Activated T-helper 17 cell treated with anti-CD3 and anti-CD28 coated beads, Interleukin-2, amount 50 U/mL, for 72 hours (primary cell): ENCODE measurements around the gene FSIP1. TPM values are rescaled to one million over a fixed set of nuclear protein-coding genes. Genes with fewer than 3 reads are reported as not detected.

Experiments
- ATAC-seq: fragments of 150-1000 bp; cut with Tn5 transposase; replicated peaks from 2 replicates; pipeline ENCODE4 v1.10.0; 2021; ENCODE audit warnings: mild to moderate bottlenecking, moderate library complexity
- H3K27ac Mint-ChIP-seq: one replicate; pipeline ENCODE4 v1.8.0; 2022; ENCODE audit warnings: mixed read lengths
- H3K27me3 Mint-ChIP-seq: one replicate; pipeline ENCODE4 v1.8.0; 2022; ENCODE audit warnings: mixed read lengths
- H3K36me3 Mint-ChIP-seq: one replicate; pipeline ENCODE4 v1.8.0; 2022; ENCODE audit warnings: low read depth, mild to moderate bottlenecking, mixed read lengths
- H3K4me1 Mint-ChIP-seq: one replicate; pipeline ENCODE4 v1.8.0; 2022; ENCODE audit warnings: mixed read lengths
- H3K4me3 Mint-ChIP-seq: one replicate; pipeline ENCODE4 v1.8.0; 2022; ENCODE audit warnings: mild to moderate bottlenecking, mixed read lengths
- H3K9me3 Mint-ChIP-seq: one replicate; pipeline ENCODE4 v1.8.0; 2022; ENCODE audit warnings: mixed read lengths
- total RNA-seq, 2 donors: library from RNA; stranded (reverse); gene quantifications; one replicate each; pipeline ENCODE4 v1.2.3, GENCODE V29; 2022

Gene FSIP1
- total RNA-seq, 2 donors from 2014 or later = 0.32 to 0.34 TPM

DNA sequence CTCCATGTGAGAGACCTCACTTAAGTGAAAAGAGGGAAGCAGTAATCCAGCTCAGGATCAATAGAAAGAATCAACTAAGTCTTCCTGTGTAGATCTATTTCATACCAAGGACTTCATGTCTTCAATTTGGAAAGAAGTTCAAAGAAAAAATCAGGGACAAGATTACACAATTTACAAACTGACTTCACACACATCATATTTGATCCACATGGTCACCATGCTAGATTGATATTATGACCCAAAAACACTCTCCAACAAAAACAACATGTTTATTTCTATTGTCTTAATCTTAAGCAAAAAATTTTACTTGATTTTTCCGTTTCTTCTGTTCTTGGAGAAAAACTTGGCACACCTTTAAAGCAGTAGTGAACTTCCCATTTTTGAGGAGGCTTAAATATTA, 125.5 kb downstream of the FSIP1 start:
- Mint-ChIP-seq H3K4me3 (no peak overlapping the region), H3K4me1 (no peaks in the 10 kb centered on the region), H3K9me3 (no peaks in the 10 kb centered on the region), H3K27me3 (no peaks in the 10 kb centered on the region), H3K36me3 (no peaks in the 10 kb centered on the region), H3K27ac (no peak overlapping the region)
- no peak for ATAC-seq

DNA sequence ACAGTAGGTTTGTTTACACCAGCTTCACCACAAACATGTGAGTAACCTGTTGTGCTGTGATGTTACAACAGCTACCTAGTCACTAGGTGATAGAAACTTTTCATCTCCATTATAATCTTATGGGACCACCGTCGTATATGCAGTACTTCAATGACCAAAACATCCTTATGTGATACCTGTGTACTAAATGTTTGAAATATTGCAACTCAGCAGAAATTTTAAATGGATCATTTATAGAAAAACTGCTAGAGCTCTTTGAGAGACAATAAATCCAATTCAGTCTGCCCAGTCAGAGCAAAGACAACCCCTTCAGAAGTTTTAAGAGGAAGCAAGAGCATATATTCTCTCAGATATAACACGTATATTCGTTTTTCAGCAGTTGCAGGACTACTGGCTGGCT, 128.3 kb downstream of the FSIP1 start:
- Mint-ChIP-seq H3K27ac (no peak overlapping the region), H3K4me3 (no peak overlapping the region), H3K4me1 (no peaks in the 10 kb centered on the region), H3K27me3 (no peaks in the 10 kb centered on the region), H3K36me3 (no peaks in the 10 kb centered on the region), H3K9me3 (no peaks in the 10 kb centered on the region)
- no peak for ATAC-seq

DNA sequence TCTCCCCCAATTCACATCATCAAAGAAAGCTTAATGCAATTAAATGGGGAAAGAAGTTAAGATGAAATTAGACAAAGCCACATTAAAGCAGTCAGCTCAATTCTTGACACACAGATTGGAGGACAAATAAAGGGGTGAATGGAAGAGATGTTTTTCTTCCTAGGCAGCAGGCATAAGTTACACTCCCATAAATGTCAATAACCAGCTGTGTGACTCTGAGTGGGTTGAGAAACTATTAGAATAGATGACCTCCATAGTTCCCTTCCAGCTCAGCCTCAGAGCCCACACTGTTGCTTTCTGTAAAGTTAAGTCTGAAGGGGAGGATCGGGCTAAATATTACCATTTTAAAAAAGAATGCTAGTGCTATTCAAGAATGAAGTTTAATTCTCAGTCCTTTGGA, 130.8 kb downstream of the FSIP1 start:
- Mint-ChIP-seq H3K4me1 (no peaks in the 10 kb centered on the region), H3K27me3 (no peaks in the 10 kb centered on the region), H3K9me3 (no peaks in the 10 kb centered on the region), H3K27ac (no peak overlapping the region), H3K36me3 (no peaks in the 10 kb centered on the region), H3K4me3 (no peak overlapping the region)
- ATAC-seq = no peak

DNA sequence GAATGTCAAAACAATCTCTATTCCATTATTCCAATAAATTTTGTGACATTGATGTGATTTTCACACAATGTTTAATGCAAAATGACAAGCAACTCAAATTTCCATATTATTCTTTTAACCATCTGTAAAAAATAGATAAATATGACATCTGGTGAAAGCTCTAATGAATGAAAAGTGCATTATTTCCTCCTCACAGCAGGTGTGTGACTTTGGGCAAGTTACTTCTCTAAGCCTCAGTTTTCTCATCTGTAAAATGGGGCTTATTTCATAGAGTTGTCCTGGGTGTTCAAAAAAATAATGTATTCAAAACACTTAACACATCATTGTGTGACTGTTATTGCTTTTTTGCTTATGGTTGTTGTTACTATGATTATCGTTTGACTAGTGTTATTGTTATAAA, 131.3 kb downstream of the FSIP1 start:
- ATAC-seq = no peak
- H3K4me3 Mint-ChIP-seq = no peak overlapping the region
- H3K27me3 Mint-ChIP-seq = no peaks in the 10 kb centered on the region
- H3K36me3 Mint-ChIP-seq = no peaks in the 10 kb centered on the region
- H3K9me3 Mint-ChIP-seq = no peaks in the 10 kb centered on the region
- no peak overlapping the region for H3K27ac Mint-ChIP-seq
- H3K4me1 Mint-ChIP-seq = no peaks in the 10 kb centered on the region

DNA sequence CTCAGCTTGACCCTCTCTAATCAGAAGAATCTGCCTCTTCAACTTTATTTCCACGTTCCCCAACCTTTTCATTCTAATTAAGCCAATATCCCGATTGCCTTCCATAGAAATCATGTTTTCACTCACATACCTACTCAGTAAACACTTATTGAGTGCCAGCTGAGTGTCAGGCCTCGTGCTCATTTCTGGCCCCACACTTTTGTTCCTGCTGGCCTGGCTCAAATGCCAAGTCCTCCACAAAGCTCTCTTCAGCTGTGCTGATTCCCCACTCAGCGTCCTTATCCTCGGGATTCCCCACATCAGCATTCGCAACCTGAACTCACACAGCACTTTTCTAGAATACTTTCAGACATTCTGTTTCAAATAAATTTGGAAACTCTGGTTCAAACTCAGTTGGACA, 132.9 kb downstream of the FSIP1 start:
- H3K27me3 Mint-ChIP-seq = no peaks in the 10 kb centered on the region
- no peaks in the 10 kb centered on the region for H3K4me1 Mint-ChIP-seq
- no peak overlapping the region for H3K4me3 Mint-ChIP-seq
- H3K27ac Mint-ChIP-seq = no peak overlapping the region
- H3K9me3 Mint-ChIP-seq = no peaks in the 10 kb centered on the region
- ATAC-seq = no peak
- no peaks in the 10 kb centered on the region for H3K36me3 Mint-ChIP-seq

DNA sequence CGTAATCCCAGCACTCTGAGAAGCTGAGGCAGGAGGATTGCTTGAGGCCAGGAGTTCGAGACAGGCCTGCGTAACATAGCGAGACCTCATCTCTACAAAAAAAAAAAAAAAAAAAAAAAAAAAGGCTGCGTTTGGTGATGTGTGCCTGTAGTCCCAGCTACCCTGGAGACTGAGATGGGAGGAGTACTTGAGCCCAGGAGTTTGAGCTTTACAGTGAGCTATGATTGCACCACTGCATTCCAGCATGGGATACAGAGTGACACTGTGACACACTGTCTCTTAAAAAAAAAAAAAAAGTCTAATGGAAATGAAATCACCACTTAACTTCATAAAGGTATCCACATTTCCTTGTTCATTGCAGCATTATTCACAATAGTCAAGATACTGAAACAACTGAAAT, 136.2 kb downstream of the FSIP1 start:
- Mint-ChIP-seq H3K4me3 (no peak overlapping the region), H3K27ac (no peak overlapping the region), H3K27me3 (no peaks in the 10 kb centered on the region), H3K9me3 (no peaks in the 10 kb centered on the region), H3K36me3 (peaks cover 2% of the 10 kb centered on the region), H3K4me1 (peaks cover 15% of the 10 kb centered on the region)
- ATAC-seq = no peak

DNA sequence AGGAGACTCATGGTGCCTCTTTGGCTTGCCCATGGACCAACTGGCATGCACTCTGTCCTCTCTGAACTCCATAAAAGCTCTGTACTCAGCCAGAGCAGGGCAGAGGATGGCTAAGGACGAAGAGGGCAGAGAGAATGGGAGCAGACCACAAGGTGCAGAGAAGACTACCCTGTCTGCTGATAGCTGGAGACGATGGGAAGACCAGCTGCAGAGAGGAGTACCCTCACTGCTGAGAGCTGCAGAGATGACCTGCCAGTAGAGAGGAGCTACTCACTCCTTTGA, 136.7 kb downstream of the FSIP1 start:
- H3K27me3 Mint-ChIP-seq = no peaks in the 10 kb centered on the region
- H3K36me3 Mint-ChIP-seq = peaks cover 4% of the 10 kb centered on the region
- no peak overlapping the region for H3K4me3 Mint-ChIP-seq
- ATAC-seq = no peak
- H3K27ac Mint-ChIP-seq = no peak overlapping the region
- H3K9me3 Mint-ChIP-seq = no peaks in the 10 kb centered on the region
- H3K4me1 Mint-ChIP-seq = peaks cover 20% of the 10 kb centered on the region

DNA sequence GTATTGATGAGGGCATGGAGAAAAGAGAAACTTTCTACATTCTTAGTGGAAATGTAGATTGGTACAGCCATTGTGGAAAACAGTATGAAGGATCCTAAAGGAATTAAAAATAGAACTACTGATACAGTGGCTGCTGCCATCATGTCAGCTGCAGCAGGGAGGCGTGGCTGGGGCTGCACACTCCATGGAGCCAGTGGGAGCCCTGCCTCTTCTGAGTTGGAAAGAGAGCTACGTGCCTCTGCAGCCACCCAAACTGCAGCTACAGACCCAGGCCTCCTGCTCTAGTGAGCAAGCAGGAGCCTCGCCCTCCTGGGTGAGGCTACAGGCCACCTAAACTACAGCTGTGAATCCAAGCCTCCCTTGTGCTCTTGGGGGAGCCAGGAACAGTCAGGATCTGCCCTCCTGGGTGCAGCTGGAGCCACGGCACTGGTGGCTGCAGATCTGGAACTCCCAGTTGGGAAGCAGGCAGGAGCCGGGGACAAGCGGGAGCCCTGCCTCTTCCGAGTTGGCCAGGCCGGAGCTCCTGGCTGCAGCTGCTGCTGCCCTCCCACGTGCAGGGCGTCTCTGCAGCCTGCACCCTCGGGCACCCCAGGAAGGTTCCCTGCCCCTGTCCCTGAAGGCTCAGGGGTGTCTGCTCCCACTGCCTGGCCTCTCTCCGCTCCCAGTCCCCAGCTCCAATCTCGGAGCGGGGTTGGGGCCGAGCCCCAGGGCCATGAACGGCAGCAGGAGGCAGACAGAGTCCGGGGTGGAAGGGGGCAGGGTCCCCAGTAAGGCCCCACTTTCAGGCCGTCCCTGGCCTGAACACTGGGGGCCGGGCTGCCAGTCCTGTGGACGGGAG, 137.3 kb downstream of the FSIP1 start:
- H3K36me3 Mint-ChIP-seq = peaks cover 4% of the 10 kb centered on the region
- H3K27ac Mint-ChIP-seq = no peak overlapping the region
- H3K9me3 Mint-ChIP-seq = no peaks in the 10 kb centered on the region
- H3K4me1 Mint-ChIP-seq = peaks cover 25% of the 10 kb centered on the region
- ATAC-seq = no peak
- no peaks in the 10 kb centered on the region for H3K27me3 Mint-ChIP-seq
- H3K4me3 Mint-ChIP-seq = no peak overlapping the region

DNA sequence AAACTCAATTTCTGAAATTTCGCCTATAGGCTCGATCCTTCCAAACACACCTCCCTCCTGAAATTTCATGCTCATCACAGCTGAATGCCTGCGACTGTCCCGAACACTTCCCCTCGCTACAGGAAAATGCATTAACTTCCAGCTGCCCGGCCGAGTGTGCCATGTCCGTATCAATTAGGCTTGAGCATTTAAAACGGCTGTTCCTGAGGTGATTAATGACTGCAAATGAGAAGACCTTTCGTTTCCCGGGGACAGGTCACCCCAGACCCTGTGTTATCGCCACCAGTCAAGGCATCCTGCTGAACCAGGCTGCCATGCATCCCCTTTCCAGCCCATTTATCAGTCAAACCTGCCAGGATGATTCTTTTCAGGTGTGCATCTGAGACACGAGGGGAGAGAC, 138.5 kb downstream of the FSIP1 start:
- peaks cover 27% of the 10 kb centered on the region for H3K4me1 Mint-ChIP-seq
- H3K36me3 Mint-ChIP-seq = peaks cover 4% of the 10 kb centered on the region
- no peaks in the 10 kb centered on the region for H3K27me3 Mint-ChIP-seq
- H3K4me3 Mint-ChIP-seq = peak overlapping the region; percentile 47
- H3K27ac Mint-ChIP-seq = peak overlapping the region; percentile 61
- no peaks in the 10 kb centered on the region for H3K9me3 Mint-ChIP-seq
- no peak for ATAC-seq

DNA sequence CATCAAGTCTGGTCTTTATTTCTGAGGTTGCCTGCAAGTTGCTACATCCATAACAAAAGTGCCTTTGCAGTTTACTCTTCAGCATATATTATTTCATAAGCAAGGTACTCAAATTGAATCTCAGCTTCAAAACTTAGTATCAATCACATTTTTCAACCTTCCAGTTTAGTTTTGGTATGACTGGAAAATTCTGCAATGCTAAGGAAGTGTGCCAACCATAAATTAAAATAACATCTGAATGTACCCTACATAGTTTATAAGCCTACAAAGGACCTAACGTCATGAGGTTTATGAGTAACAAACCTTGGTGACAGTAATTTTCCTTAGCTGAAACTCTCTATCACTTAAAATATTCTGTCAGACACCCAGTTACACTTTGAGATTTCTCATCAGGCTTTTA, 138.9 kb downstream of the FSIP1 start:
- no peaks in the 10 kb centered on the region for H3K27me3 Mint-ChIP-seq
- H3K27ac Mint-ChIP-seq = peak overlapping the region; percentile 61

DNA sequence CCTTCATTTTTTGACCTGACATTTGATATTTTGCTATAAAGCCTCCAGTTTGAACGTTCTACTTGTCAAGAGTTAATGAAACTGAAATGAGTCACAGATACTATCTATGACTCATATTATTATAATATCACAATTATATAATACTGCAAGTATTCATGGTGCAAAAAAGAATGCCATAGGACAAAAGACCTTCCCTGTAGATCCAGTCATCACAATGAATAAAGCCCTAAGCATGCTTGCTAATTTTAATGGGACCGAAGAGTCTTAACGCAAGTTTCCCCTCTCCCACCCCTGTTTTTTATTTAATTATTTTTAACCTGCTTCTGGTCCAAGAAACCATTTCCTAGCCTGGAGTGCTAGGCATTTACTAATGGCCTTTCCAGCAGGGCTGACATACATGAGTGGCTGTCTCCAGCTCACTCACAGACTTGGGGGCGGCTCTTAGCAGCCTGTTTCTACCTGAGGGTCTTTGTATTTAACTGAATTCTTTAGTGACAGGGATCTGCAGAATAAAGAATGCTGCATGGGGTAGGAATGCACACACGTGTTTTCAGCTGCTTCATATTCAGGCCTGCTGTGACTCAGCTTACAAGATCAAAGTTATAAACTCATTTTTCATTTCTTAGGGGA, 140.5 kb downstream of the FSIP1 start:
- Mint-ChIP-seq H3K4me3 (peak overlapping the region; percentile 54), H3K4me1 (peaks cover 27% of the 10 kb centered on the region), H3K9me3 (no peaks in the 10 kb centered on the region), H3K36me3 (peaks cover 4% of the 10 kb centered on the region), H3K27me3 (no peaks in the 10 kb centered on the region), H3K27ac (peak overlapping the region; percentile 69)
- peak; percentile 30 for ATAC-seq

More for the DNA sequence above, 138.9 kb downstream of the FSIP1 start:
- ATAC-seq = peak; percentile 59
- Mint-ChIP-seq H3K9me3 (no peaks in the 10 kb centered on the region), H3K36me3 (peaks cover 4% of the 10 kb centered on the region), H3K4me3 (peak overlapping the region; percentile 47), H3K4me1 (peaks cover 27% of the 10 kb centered on the region)

DNA sequence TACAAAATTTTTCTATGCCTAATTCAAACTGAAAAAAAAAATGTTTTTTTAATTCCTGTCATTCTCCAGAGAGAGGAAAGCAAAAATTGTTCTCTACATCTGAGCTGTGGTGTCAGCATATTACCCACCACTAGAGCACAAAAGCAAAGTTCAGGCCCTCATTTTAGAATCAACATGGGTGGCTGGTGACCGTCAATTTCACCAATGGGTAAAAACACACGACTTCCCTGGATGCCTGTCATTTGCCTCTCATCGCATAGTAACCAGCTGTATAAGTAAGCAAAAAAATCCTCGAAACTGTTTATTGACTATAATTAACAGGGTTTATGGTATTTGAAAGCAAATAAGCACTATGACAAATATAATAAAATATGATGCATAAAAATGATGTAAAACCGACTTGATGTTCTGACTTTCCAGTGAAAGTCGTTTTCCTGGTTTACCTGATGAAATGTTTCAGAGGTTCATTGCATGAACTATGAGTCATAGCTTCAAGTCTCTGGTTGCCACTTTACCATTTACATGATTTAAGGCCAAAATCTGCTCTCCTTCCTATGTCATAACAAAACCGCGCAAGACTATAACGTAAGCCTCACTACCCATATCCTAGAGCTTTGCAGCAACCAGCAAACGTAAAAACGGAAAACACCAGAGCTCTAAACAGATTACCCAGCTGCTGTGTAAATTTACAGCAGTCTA, 141.3 kb downstream of the FSIP1 start:
- H3K27me3 Mint-ChIP-seq = no peaks in the 10 kb centered on the region
- peak overlapping the region; percentile 69 for H3K27ac Mint-ChIP-seq
- peak overlapping the region; percentile 54 for H3K4me3 Mint-ChIP-seq
- ATAC-seq = peak; percentile 89
- no peaks in the 10 kb centered on the region for H3K9me3 Mint-ChIP-seq
- H3K36me3 Mint-ChIP-seq = peaks cover 4% of the 10 kb centered on the region
- peaks cover 27% of the 10 kb centered on the region for H3K4me1 Mint-ChIP-seq

DNA sequence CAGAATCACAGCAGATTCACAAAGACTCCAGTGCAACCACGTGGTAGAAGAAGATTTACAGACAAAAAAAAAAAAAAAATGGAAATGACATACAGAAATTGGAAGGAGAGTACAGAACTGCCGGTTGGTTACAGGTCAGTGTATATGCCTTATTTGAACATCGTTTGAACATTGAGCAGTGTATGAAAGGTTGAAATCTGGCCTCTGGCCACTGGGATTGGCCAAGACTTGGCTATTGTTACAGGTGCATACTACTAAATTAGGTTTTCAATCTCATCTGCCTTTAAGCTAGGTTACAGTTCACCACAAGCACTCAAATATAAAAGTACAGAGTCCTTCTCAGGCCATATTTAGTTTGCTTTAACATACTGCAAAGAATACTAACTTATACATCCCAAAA, 142.0 kb downstream of the FSIP1 start:
- peak overlapping the region; percentile 54 for H3K4me3 Mint-ChIP-seq

DNA sequence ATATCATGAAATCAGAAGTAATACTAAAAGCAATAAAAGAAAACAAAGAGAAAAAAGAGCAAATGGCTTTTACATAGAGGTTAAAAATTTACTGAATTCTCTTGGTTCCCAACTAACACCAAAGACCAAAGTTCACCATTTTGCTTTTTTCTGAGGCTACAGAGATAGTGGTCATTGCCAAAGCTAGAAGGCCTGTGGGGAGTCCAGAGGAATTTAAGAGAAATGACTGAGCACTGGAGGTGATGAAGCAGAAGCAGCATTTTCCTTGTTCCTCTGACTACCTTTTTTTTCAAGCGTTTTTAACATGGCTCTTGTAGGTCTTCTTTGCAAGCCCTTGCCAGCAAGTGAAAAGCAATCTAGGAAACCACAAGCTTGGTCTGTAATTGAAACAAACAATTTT, 143.6 kb downstream of the FSIP1 start:
- no peaks in the 10 kb centered on the region for H3K9me3 Mint-ChIP-seq
- ATAC-seq = no peak
- H3K4me3 Mint-ChIP-seq = no peak overlapping the region
- no peaks in the 10 kb centered on the region for H3K27me3 Mint-ChIP-seq
- H3K27ac Mint-ChIP-seq = no peak overlapping the region
- H3K4me1 Mint-ChIP-seq = peaks cover 23% of the 10 kb centered on the region
- peaks cover 4% of the 10 kb centered on the region for H3K36me3 Mint-ChIP-seq

More for the DNA sequence above, 142.0 kb downstream of the FSIP1 start:
- no peak for ATAC-seq
- no peaks in the 10 kb centered on the region for H3K9me3 Mint-ChIP-seq
- no peaks in the 10 kb centered on the region for H3K27me3 Mint-ChIP-seq
- H3K36me3 Mint-ChIP-seq = peaks cover 4% of the 10 kb centered on the region
- H3K27ac Mint-ChIP-seq = peak overlapping the region; percentile 58
- H3K4me1 Mint-ChIP-seq = peaks cover 27% of the 10 kb centered on the region

DNA sequence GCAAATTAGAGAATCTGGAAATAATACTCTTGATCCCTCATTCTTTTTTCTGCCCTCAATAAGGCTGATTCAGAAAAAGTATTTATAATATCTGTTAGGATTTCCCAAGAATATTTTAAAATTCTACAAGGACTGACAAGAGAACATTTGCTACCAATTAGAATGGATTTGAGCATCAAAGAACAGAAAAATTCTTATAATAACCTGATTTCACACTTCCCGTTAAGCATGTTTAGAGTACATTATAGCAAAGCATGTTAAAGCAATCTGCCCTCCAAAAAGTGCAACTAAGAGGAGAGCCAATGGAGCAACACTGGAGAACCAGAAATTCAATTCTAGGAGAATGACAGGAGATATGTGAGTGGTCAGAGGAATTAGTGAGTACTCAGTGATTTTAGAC, 144.6 kb downstream of the FSIP1 start:
- H3K27ac Mint-ChIP-seq = no peak overlapping the region

More for the DNA sequence above, 144.6 kb downstream of the FSIP1 start:
- no peak for ATAC-seq
- Mint-ChIP-seq H3K9me3 (no peaks in the 10 kb centered on the region), H3K36me3 (peaks cover 4% of the 10 kb centered on the region), H3K4me3 (no peak overlapping the region), H3K27me3 (no peaks in the 10 kb centered on the region), H3K4me1 (peaks cover 20% of the 10 kb centered on the region)
